Measurements from ENCODE around the gene EPB41L4A.

The EPB41L4A gene

DNA sequence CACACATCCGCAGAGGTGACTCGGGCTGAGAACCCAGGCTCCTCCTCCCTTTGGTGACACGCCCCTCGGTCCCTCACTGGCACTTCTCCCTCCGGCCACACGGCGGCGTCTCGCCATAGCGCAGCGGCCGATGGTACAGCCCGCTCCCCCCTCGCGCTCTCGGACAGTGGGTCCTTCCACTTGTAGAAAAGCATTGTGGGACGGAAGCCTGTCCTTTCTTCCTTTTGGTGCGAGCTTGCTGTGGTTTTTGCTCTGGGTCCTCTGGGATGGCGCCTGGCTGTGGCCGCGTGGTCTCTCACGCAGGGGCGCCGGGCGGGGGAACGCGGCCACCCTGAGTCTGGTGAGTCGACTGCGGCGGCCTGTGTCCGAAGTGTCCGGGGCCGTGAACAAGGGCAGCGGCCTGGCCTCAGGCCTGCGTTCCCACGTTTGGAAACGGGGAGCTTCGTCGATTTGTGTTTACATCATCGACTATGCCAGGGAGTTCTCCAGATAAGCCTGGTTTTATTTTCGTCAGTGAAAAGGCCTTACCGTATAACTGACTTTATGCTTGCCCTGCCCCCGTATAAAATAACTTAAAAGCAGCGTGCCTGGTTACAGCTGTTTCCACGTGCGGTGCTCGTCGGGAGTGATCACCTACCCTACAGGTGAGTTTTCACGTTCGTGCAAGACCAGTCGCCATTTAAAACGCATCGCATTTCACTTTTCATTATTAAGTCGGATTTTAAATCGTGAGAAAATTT, 258.3 kb downstream of the EPB41L4A start:
- DNase-seq (ENCODE audit: low read depth in 2 of 2) = peak; percentile 80 to 88

- DNase-seq (ENCODE audit: low read depth in 2 of 2) = no peak
Measured at GRCh38 chr5:112159435-112159834, 259.6 kb downstream of the EPB41L4A start.

DNA sequence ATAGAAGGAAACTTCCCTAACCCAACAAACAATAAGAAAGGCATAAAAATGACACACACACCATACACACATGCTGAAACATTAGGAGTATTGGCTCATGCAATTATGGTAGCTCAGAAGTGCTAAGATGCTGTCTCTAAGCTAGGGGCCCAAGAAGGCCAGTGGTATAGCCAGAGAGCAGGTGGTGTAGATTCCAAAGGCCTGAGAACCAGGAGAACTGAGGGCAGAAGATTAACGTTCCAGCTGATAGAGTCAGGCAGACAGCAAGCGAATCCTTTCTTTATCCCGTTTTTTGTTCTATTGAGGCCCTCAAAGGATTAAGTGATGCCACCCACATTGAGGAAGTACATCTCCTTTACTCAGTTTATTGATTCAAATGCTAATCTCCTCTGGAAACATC, 262.9 kb downstream of the EPB41L4A start:
- DNase-seq (ENCODE audit: low read depth in 2 of 2) = no peak

DNA sequence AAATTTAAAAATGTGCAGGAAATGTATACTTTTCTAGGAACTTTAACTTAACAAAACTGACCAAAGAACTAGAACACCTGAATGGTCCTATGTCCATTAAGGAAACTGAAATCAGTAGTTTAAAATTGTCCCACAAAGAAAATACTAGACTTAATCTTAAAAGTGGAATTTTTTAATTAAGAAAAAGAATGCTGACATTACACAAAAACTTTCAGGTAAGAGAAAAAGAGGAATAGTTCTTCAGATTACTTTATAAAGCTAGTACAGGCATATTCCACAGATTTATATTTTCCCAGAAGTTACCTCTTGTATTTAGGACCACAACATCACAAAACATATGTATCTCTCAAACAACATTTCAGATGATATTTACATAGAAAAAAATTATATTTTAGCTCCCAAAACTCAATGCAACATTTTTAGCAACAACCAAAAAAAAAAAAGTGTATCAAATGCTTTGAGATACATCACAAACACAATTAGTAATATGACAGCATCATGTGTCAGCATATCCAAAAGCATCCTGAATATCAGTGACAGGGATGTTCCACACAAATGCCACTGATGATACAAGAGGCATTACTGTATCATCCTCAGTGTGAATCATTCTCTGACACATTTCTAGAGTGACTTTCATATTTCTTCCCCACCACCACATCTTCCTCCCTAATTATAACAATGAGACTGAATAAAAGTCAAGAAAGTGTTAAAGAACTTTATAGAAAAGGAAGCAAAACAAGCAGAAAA, 264.0 kb downstream of the EPB41L4A start:
- no peak for DNase-seq (ENCODE audit: low read depth in 2 of 2)

DNA sequence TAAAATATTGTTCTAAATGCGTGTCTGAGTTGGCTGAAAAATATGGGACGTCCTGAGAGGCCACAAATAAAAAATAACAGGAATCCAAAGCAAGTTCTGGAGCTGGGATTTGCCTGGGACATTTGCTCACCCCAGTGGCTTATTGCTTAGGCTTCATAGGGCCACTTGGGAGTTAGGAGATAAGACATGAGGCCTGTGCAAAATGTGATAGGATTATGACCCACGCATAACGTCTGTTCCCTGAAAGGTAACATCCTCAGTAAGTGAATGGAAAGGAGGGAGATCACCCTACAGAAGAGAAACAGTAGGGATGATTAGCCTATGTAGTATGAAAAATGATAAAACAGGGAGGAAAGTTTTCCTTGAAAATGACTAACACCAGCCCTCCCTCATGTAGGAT, 269.4 kb downstream of the EPB41L4A start:
- no peak for DNase-seq (ENCODE audit: low read depth in 2 of 2)

- peak in 1 of 2 donors; percentile 10 for DNase-seq (ENCODE audit: low read depth in 2 of 2)
Measured at GRCh38 chr5:112146323-112147226, 272.5 kb downstream of the EPB41L4A start.

DNA sequence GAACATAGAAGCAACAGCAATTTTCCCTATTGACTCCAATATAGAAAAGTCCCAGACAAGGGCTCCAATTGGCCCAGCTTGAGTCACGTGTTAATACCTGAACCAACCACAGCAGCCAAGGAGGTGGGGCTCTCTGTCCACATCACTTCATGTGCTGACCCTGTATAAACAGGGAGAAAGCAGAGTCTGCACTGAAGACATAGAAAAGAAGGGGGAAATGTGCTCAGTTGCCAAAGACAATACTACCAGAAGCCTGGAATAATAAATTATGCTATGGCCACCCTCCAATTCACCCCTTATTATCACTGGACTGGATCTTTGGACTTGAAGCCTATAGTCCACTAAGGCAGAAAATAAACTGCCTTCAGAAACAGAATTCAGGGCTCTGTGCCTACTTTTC, 275.4 kb downstream of the EPB41L4A start:
- no peak for DNase-seq (ENCODE audit: low read depth in 2 of 2)

- DNase-seq (ENCODE audit: low read depth in 2 of 2) = no peak
Measured at GRCh38 chr5:112142769-112143270, 276.3 kb downstream of the EPB41L4A start.

GRCh38 chr5:112141582-112141981, 277.5 kb downstream of the EPB41L4A start:
- DNase-seq (ENCODE audit: low read depth in 2 of 2) = no peak

DNA sequence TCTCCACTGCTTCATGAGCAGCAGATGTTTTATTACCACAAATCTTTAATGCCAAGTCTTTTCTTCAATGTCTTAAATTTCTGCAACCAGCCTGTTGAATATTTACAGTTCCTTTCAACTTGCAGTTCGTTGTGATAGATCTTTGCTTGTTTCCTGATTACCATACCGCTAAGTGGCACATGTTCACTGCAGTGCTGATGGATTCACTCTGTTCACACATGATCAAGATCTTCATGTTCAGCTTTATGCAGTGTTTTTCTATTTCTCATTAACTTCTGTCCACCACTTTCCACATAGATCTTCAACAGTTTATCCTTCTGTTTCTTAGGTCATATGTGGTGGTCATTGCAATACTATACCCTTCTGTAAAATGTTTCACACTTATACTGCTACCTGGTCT, 280.6 kb downstream of the EPB41L4A start:
- DNase-seq (ENCODE audit: low read depth in 2 of 2) = no peak

- no peak for DNase-seq (ENCODE audit: low read depth in 2 of 2)
Measured at GRCh38 chr5:112136773-112137172, 282.3 kb downstream of the EPB41L4A start.

DNA sequence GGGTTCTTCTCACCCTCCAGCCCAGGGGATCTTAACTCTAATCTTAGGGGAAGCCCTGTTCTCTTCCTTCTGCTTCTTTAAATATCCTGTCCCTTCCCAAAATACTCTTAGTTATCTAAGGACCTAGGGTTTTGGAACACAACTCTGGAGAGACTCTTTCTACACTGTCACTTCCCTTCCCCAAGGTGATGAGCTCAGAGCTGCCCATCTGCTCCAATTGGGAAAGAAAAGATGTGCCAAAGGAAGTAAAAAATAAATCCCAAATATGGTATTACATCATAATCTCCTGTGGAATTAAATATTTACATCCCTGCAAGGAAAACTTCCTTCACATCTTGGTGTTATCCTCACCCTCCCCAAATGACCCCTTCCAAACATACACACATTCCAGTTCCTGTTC, 291.2 kb downstream of the EPB41L4A start:
- DNase-seq (ENCODE audit: low read depth in 2 of 2) = no peak

DNA sequence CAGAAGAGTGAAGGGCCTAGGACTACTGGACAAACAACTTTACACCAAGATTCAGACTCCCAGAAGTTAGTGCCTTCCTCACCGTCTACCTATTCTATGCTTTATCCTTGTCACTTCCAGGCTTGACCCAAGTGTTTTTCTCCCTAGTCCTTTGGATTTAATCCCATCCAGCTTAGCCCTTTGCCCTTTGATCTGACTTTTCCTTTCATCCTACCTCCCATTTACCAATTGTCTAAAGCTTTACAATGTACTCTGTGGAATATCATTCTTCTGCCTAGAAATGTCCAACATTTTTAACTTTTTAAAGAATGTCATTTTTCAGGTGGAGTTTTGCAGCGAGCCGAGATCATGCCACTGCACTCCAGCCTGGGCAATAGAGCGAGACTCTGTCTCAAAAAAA, 292.1 kb downstream of the EPB41L4A start:
- DNase-seq (ENCODE audit: low read depth in 2 of 2) = no peak

DNA sequence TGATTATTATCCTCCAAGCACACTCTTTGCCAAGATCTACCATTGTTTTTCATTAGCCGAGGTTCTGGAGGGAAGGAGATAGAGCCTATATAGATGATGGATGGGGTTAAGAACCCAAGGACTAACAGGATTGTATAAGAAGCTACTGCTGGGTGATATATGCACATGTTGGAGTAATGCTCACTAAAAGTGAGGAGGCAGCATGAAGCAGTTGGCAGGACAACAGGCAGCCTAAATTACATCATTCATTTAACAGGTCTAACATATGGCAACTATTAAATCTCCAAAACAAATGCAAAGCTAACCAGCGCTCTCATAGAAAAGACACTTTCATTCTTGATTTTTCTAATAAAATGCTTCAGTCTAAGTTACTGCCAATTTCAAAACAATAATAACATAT, 293.2 kb downstream of the EPB41L4A start:
- no peak for DNase-seq (ENCODE audit: low read depth in 2 of 2)

DNA sequence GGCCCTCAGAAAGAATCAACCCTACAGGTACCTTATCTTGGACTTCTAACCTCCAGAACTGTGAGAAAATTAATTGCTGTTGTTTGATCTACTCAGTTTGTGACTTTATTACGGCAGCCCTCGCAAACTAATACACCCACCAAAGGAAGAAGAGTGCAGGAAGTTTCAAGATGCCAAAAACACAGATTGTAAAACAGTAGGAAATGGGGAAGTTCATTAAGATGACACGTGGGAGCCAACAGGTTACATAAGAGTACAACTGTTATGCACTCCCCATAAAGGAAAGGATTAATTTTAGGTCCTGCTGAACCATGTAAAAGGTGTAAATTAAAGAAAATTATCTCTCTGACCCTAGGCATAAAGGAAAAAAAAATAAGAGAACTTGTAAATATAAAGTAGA, 294.3 kb downstream of the EPB41L4A start:
- DNase-seq (ENCODE audit: low read depth in 2 of 2) = no peak

GRCh38 chr5:112123086-112123485, 296.0 kb downstream of the EPB41L4A start:
- DNase-seq (ENCODE audit: low read depth in 2 of 2) = no peak

DNA sequence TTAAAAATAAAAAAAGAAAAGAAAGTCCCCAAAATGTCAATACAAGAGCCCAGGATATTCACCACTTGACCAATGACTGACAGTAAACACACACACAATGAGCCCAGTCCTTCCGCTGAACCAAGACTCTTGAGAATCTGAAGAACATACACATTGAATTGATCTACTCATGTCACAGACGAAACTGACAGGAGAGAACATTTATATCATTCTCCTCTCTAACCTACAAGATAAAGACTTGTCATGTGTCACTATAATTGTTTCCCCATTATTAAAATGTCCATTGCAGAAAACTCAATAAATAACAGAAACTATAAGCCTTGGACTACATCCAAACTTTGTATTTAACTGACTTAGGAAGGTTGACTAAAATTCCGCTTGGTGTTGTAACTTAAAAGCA, 296.7 kb downstream of the EPB41L4A start:
- no peak for DNase-seq (ENCODE audit: low read depth in 2 of 2)

DNA sequence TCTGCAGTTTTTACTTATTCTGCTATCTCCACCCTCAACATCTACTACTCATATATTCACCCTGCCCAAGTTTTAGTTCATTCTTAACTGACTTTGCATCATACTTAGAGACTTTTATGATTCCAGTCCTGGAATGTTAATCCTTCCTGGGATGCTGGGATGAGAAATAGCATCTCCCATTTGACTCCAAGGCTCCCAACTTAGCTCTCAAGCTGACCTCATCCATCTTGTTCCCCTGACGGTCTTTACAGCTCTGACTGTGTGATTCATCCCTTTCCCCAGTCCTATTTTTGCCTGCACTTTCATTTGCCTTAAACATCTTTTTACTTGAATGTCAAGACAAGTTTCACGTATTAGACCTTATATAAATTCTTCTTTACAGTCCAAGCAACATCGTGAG, 297.8 kb downstream of the EPB41L4A start:
- DNase-seq (ENCODE audit: low read depth in 2 of 2) = no peak

DNA sequence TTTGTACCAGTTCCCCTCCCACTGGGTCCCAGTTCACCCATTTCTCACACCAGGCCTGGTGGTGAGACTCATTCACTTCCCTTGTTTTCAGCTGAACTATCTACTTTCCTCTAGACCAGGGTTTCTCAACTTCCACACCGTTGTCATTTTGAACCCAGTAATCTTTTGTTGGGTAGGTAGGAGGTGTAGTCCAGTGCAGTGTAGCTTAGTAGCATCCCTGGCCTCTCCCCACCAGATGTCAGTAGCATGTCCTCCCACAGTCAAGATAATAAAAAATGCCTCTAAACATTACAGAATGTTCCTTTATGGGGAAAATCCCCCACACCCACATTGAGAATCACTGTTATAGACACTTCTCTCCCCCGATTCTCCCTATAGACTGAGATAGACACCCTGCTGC, 299.1 kb downstream of the EPB41L4A start:
- no peak for DNase-seq (ENCODE audit: low read depth in 2 of 2)

- no peak for DNase-seq (ENCODE audit: low read depth in 2 of 2)
Measured at GRCh38 chr5:112119508-112119907, 299.6 kb downstream of the EPB41L4A start.

DNA sequence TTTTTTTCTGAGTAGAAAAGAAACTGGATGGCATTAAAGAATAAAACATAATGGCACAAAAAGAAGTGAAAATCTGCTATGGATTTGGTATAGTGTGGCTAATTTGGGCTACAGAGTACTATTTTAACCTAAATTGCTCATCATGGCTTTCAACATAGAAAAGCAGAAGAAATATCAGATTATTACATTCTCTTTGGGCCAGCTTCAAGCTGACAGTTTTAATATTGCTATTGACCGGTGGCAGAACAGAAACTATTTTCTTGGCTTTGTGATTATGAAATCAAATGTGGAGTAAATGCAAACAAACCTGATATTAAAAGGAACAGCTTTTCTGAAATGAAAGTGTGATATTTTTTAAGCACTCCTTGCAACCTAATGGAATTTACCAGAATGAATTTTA, 301.5 kb downstream of the EPB41L4A start:
- DNase-seq (ENCODE audit: low read depth in 2 of 2) = no peak

DNA sequence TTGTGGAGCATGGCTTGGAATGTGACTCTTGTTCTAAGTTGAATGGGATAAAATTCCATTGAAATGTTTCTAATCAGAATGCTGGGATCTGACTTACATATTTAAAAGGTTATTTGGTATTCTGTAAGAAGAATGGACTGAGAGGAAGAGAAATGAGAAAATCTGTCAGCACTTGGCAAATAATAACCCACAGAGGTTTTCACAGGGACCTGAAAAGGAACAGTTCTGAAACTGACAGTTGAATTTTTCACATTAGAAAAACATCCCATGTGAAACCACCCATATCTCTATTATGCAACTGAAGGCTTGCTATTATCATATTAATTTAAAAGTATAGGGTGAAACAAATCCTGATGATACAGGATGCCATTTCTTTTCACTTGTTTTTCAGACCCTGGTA, 302.7 kb downstream of the EPB41L4A start:
- DNase-seq (ENCODE audit: low read depth in 2 of 2) = no peak

Data from stimulated activated CD8-positive, alpha-beta memory T cell treated with anti-CD3 and anti-CD28 coated beads, Interleukin-2, amount 100 ng/mL, for 48 hours (primary cell).